ENCODE measurements around the gene RBM17.
"Not testable (repeated sequence)": the region's sequence is repeated elsewhere in the genome, so short reads cannot be mapped to it uniquely, and the experiment has no call there.

Gene RBM17

GRCh38 chr10:6164271-6165095 is 75.6 kb downstream of the RBM17 start:
- Histone ChIP-seq H3K36me3 (ENCODE audit: low read depth) (peaks cover 21% of the 10 kb centered on the region), H3K27me3 (ENCODE audit: insufficient read depth, poor library complexity, severe bottlenecking) (no peaks in the 10 kb centered on the region), H3K9me3 (ENCODE audit: severe bottlenecking) (no peaks in the 10 kb centered on the region), H3K27ac (ENCODE audit: poor library complexity, severe bottlenecking) (peak overlapping the region; percentile 48), H3K4me1 (ENCODE audit: insufficient read depth, poor library complexity, severe bottlenecking) (no peaks in the 10 kb centered on the region), H3K4me3 (ENCODE audit: severe bottlenecking) (peak overlapping the region; percentile 56)
- no peak for DNase-seq (ENCODE audit: low spot score)
- no peak for ATAC-seq (ENCODE audit: low read depth)
- TF ChIP-seq, protein P1, sequence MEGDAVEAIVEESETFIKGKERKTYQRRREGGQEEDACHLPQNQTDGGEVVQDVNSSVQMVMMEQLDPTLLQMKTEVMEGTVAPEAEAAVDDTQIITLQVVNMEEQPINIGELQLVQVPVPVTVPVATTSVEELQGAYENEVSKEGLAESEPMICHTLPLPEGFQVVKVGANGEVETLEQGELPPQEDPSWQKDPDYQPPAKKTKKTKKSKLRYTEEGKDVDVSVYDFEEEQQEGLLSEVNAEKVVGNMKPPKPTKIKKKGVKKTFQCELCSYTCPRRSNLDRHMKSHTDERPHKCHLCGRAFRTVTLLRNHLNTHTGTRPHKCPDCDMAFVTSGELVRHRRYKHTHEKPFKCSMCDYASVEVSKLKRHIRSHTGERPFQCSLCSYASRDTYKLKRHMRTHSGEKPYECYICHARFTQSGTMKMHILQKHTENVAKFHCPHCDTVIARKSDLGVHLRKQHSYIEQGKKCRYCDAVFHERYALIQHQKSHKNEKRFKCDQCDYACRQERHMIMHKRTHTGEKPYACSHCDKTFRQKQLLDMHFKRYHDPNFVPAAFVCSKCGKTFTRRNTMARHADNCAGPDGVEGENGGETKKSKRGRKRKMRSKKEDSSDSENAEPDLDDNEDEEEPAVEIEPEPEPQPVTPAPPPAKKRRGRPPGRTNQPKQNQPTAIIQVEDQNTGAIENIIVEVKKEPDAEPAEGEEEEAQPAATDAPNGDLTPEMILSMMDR (IDR thresholded peaks at IDR 0.05; ENCODE audit: poor library complexity, severe bottlenecking) = no peak

GRCh38 chr10:6165221-6165725 is 76.4 kb downstream of the RBM17 start:
- Histone ChIP-seq H3K4me1 (ENCODE audit: insufficient read depth, poor library complexity, severe bottlenecking) (no peaks in the 10 kb centered on the region), H3K27me3 (ENCODE audit: insufficient read depth, poor library complexity, severe bottlenecking) (no peaks in the 10 kb centered on the region), H3K36me3 (ENCODE audit: low read depth) (peaks cover 21% of the 10 kb centered on the region), H3K9me3 (ENCODE audit: severe bottlenecking) (no peaks in the 10 kb centered on the region), H3K27ac (ENCODE audit: poor library complexity, severe bottlenecking) (no peak overlapping the region), H3K4me3 (ENCODE audit: severe bottlenecking) (no peak overlapping the region)
- ATAC-seq (ENCODE audit: low read depth) (no peak), DNase-seq (ENCODE audit: low spot score) (no peak)
- TF ChIP-seq, protein P1 (IDR thresholded peaks at IDR 0.05; ENCODE audit: poor library complexity, severe bottlenecking) = no peak

DNA sequence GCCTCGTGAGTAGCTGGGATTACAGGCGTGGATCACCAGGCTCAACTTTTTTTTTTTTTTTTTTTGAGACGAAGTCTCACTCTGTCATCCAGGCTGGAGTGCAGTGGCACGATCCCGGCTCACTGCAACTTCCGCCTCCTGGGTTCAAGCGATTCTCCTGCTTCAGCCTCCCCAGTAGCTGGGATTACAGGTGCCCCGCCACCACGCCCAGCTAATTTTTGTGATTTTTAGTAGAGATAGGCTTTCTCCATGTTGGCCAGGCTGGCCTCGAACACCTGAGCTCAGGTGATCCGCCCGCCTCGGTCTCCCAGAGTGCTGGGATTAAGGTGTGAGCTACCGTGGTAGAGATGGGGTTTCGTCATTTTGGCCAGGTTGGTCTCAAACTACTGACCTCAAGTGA is 77.1 kb downstream of the RBM17 start:
- not testable (repeated sequence) for H3K9me3 ChIP-seq (ENCODE audit: severe bottlenecking); H3K27ac ChIP-seq (ENCODE audit: poor library complexity, severe bottlenecking); H3K27me3 ChIP-seq (ENCODE audit: insufficient read depth, poor library complexity, severe bottlenecking); DNase-seq (ENCODE audit: low spot score); H3K4me3 ChIP-seq (ENCODE audit: severe bottlenecking); ATAC-seq (ENCODE audit: low read depth); H3K4me1 ChIP-seq (ENCODE audit: insufficient read depth, poor library complexity, severe bottlenecking)
- peaks cover 21% of the 10 kb centered on the region for H3K36me3 ChIP-seq (ENCODE audit: low read depth)

Data from RWPE2 (cell line).